HT1080 (cell line): ENCODE data around the gene SLFNL1. TPM values are rescaled to one million over a fixed set of nuclear protein-coding genes. Genes with fewer than 3 reads are reported as not detected.

ENCODE experiments used
- DNase-seq: peaks from one replicate; pipeline ENCODE4 v3.0.0-alpha.2; 2015; ENCODE audit warnings: low read depth
- polyA plus RNA-seq, 2 experiments: library from polyadenylated mRNA; depleted of rRNA; stranded (reverse); fragments of >200 nt; gene quantifications; 2 replicates each; pipeline ENCODE4 v1.2.3, GENCODE V29; 2015
- total RNA-seq: library from RNA; depleted of rRNA; stranded (reverse); fragments of >200 nt; shearing (Covaris generic); gene quantifications from 2 replicates; pipeline ENCODE4 v1.2.3, GENCODE V29; 2014; rRNA removed

SLFNL1 gene
- total RNA-seq, result 0.17 TPM in 1 of 2 replicates, not detected in the other
- polyA plus RNA-seq (2015; cell fraction: cytosol; rRNA removed), result not detected in 2 replicates
- 0.02 and 0.42 TPM in 2 replicates for polyA plus RNA-seq (2015; cell fraction: nucleus; rRNA removed)

DNA sequence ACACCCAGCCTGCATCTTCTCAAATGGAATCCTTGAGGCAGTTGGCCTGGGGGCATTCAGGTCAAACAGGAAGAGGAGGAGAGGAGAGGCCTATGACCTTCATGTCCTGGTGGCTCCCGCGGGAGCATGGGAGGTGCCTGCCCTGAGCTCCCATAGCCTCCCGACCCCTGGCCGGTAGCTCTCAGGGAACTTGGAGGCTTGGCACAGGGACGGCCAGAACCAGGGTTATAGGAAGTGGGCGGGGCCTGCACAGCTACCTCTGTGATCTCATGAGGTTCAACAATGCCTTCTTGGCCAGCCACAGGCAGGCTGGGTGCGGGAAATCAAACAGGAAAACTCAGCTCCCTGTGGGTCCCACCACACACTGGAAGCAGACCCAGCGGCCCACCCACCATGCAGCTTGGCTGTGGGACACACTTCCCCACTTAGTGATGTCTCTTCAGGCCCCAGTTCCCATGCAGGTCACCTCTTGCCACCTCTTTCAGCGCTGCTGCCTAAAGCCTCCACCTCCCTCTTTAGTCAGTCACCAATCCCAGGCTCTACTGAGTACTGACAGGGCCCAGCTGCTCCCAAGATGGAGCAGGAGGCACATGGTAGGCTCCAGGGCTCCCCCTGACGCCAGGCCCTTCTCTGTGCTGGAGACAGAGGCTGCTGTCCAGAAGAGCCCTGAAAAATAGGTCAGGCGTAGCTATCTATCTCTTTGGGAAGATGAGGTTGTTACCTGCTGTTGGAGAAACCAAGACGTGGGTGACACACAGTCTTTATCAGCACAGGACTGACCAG lies at the start of gene SLFNL1:
SLFNL1 (minus strand) TSS at position 200 of the 783 bp plus-strand sequence. CDS start 1,065 bp downstream, outside the sequence.
- no peak for DNase-seq

- no peak for DNase-seq
These were observed 35.4 kb upstream of the SLFNL1 start for GRCh38 chr1:41056907-41057306.

GRCh38 chr1:41053316-41053715 lies 31.8 kb upstream of the SLFNL1 start:
- DNase-seq, result no peak

DNA sequence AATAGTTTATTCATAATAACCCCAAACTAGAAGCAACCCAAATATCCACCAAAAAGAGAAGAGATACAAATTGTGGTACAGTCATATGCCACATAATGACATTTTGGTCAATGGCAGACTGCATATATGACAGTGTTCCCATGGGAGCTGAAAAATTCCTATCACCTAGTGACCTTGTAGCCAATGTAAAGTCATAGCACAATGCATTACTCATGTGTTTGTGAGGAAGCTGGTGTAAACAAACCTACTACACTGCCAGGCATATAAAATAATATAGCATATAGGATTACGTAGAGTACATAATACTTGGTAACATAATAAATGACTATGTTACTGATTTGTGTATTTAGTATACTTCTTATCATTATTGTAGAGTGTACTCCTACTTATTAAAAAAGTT lies 29.5 kb upstream of the SLFNL1 start:
- DNase-seq, result no peak

GRCh38 chr1:41048540-41048939 lies 27.0 kb upstream of the SLFNL1 start:
- no peak for DNase-seq

DNA sequence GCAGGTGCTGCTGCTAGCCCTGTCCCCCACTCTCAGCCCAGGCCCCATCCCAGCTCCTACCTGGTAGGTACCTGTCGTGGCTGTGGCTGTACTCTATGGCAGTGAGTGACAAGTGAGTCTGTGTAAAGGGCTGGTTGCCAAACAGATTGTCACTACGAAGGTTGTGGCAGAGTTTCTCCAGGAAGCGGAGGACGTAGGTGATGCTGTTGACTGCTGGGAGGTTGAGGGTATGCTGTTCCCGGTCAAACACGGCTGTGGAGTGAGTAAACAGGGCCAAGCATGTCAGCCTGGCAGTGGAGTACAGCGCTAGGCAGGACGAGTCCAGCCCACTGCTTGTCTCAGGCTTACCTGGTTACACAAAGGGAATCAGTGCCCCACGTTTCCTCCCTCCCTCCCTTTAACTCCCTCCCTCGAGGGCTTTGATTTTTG lies 24.8 kb upstream of the SLFNL1 start:
- no peak for DNase-seq

DNA sequence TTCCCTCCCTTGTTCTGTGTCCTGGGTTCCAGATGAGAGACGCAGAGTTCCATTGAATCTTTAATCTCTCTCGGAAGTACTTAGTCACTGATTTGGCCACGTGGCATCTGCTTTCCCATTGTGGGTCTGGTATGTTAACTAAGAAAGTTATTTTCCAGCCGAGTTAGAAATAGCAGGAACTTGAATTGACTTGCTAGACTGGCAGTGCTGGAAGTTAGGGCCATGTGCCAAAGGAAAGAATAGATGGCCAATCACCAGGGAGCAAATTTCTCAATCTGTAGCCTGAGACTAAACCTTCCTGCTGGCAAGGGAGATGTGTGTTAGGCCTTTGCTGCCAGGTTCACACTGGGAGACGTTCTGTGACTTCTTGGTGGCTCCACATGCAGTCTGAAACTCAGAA lies 24.2 kb upstream of the SLFNL1 start:
- DNase-seq, result no peak

DNA sequence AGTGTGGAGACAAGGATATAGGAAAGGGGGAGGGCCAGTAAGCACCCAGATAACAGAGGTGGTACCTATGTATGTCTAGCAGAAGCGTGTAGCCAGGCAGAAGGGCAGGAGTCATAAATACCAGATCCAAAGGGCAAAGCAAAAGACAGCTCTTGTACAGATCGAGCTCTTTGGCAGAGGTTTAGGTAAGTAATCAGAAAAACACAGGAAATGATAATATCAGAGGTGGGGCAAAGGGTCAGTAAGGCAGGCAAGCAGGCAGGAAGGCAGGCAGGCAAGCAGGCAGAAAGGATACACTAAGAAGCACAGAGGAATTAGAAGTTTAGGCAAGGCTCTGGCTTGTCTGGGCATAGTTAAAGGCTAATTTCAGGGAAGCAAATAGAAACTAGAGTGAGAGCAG lies 22.7 kb upstream of the SLFNL1 start:
- no peak for DNase-seq

DNA sequence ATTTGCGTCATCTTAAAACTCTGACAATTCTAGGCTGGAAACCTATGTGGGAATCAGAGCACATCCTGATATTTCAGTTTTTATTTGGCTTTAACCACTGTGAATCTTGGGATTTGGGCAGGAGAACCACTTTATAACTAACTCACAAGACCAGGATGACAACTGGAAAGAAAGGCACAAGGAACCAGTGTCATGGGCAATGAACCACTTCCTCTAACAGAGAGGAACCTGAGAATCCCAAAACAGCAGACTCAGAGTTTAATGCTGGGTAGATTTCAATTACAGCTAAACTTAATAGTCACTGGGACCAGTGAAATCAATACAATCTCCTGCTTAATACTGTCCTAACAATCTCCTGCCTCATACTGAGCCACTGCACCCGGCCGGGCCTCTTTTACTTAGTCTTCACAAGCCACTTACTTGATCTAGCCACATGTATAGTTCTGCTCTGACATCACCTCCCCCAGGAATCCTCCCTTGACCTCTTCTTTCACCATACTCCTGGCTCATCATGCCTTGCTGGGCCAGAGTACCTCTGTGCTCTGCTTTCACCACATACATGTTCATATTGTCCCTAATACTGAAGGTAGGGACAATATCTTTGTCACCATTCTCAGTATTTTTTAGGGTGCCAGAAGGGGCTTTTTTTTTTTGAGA lies 20.2 kb upstream of the SLFNL1 start:
- no peak for DNase-seq

- no peak for DNase-seq
These were observed 16.6 kb upstream of the SLFNL1 start for GRCh38 chr1:41038110-41038509.

DNA sequence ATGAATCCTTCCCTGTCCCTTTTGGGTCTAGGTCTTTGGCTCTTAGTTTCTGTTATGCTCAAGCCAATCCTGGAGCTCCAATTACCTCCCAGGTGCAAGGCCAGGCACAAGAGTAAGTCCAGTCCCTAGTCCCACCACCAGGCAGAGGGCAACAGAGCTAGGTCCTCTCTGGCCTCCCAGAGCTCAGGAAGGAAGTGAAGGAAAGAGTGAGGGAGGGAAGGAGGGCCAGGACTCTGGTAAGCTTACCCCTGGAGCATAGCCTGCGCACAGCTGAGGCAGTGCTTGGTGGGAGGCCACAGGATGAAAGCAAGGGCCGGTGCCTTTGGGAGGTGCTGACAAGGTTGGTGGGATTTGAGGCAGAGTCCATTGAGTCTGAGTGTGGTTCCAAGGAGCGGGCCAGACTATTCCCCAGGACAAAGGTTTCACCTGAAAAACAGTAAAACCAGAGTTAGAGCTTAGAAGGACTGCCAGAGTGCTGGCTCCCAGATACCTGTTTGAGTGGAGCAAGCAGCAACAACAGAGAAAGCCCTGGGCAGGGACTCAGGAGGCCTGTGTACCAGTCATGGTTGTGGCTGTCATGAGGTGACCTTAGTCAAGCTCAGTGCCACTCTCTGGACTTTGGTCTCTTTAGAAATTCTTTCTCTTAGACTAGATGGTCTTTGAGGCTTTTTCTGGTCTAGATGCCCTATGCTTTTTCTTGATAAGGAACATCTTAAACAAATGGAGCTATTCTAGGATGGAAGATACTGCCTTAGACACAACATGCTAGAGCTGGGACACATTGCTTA lies 15.8 kb upstream of the SLFNL1 start:
- DNase-seq, result no peak

- DNase-seq, result no peak
These were observed 11.7 kb upstream of the SLFNL1 start for GRCh38 chr1:41033272-41033671.

GRCh38 chr1:41032147-41032546 lies 10.6 kb upstream of the SLFNL1 start:
- no peak for DNase-seq

DNA sequence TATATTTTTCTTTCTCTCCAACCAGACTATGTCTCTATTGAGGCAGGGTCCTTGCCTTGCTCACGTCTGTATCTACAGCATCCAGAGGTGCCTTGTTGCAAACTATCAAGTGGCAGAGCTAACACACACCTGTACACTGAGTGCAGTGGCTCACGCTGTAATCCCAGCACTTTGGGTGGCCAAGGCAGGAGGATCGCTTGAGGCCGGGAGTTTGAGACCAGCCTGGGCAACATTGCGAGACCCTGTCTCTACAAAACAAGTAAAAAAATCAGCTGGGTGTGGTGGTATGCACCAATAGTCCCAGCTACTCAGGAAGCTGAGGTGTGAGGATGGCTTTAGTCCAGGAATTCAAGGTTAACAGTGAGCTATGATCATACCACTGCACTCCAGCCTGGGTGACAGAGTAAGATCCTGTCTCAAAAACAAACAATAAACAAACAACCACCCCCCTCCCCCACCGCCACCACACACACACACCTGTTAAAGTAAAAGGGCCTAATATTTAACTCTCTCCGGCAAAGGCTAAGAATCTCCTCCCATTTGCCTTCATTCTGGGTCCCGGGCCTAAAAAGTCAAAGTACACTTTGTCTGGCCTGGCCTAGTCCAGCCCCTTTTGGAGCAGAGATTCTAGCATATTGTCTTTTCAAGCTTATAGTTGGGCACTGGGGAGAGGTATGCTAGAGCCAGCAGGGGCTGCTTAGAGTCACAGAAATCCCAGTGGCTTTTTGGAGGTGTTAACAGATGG lies 9.5 kb upstream of the SLFNL1 start:
- DNase-seq, result no peak

- DNase-seq, result no peak
These were observed 6.6 kb upstream of the SLFNL1 start for GRCh38 chr1:41028034-41028642.

DNA sequence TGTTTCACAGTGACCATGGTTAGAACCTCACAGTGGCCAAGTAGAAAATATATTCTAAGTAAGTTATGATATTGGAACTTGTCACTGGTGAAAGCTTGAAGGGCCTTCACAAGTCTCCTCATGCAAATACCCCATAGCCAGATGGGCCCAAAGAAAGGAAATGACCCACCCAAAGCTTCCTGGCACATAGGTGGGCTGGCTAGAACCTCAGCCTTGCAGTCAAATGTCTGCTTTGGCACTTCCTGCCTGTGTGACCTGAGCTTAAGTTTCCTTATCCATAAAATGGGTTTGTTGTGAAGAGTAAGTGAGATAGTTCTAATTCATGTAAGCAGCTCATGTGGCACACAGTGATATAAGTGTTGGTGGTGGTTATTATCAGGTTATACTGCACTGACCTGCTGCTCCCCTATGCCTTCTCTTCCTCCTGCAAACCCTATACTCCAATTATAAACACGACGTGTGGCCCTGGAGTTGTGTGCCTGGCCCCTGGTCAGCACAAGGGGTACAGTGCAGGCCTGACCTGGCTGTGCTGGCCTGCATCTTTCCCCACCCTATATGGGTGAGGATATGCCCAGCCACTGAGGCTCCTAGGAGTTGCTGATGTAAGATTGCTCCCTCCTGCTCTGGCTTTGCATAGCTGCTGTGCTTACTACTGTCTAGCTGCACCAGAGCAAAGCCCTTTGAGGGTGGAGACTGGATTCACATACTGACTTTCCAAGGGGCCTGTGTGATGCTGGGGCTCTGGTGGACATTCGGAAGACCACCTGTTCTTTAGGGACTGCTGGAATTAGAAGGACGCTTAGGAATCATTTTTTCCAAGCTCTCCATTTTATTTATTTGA lies 4.7 kb upstream of the SLFNL1 start:
- no peak for DNase-seq

DNA sequence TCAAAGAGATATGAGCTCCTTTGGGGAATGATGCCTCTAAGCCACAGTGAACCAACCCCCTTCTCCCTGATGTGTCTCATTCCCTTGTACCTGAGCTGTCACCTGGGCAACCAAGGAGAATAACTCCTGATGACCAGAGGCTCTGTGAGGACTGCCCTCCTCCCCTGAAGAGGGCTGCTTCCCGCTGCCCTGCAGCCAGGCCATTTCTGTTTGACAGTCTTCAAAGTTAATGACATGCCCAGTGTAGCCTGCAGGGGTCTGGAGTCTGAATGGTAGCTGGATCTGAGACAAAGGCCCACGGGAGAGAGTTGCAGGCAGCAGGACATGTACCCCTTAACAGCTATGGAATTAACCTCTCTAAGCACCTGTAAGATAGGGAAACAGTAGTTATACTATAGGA lies 3.4 kb upstream of the SLFNL1 start:
- DNase-seq, result no peak

DNA sequence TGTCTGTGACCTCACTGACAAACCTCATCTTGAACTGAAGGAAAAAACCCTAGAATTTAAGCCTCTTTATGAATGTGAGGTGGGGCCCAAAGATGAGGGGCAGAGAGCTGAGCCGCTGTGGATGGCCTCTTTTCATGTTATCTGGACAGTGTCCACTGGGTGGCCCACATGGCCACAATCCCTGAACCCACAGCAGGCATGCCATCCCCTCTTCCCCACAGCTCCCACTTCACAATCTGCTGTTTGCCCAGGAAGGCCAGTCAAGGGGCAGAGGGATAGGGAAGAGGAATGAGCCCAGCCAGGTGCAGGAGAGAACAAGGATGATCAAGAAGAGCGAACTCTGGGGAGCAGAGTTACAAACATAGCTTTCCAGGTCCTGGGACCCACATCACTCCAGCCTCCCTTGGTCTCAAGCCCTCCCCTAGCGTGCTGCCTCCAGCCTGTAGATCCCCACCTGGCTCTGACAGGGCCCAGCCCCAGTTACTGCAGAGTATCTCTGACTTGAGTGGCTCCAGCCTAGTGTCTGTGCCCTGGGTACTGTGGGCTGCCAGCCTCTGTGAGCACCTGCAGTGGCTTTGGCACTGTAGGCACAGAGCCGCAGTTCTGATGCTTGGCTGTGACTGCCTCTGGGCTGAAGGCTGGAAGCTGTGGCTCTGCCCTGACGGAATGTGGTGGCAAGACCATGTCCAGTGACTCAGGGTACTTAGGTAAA lies 1.9 kb upstream of the SLFNL1 start:
- peak; percentile 45 for DNase-seq

GRCh38 chr1:41022424-41022823 lies 899 bp upstream of the SLFNL1 start:
- no peak for DNase-seq
